HUES48 (cell line): ENCODE results near the gene MOSMO.
A peak's percentile ranks its signal among the peaks of the same experiment; 100 is the strongest.
"Not testable (repeated sequence)": the region's sequence is repeated elsewhere in the genome, so short reads cannot be mapped to it uniquely, and the experiment has no call there.

Experiments used
- H3K27ac ChIP-seq: one replicate; pipeline ENCODE4 v1.7.0; 2013; ENCODE audit warnings: low read depth, low read length, inconsistent platforms
- H3K27me3 ChIP-seq: 2 replicates; pipeline ENCODE4 v1.6.1; 2013; ENCODE audit warnings: mild to moderate bottlenecking, low read length; ENCODE audit not compliant: control insufficient read depth, insufficient read depth
- H3K36me3 ChIP-seq: 2 replicates; pipeline ENCODE4 v1.6.1; 2013; ENCODE audit warnings: low read length; ENCODE audit not compliant: control insufficient read depth, insufficient read depth
- H3K4me1 ChIP-seq: 2 replicates; pipeline ENCODE4 v1.6.1; 2013; ENCODE audit warnings: mild to moderate bottlenecking, low read length; ENCODE audit not compliant: control insufficient read depth, insufficient read depth
- H3K4me3 ChIP-seq: 2 replicates; pipeline ENCODE4 v1.5.1; 2013; ENCODE audit warnings: mild to moderate bottlenecking, low read depth, low read length
- H3K9ac ChIP-seq: 2 replicates; pipeline ENCODE4 v1.6.1; 2013; ENCODE audit warnings: mild to moderate bottlenecking, low read depth, low read length, moderate library complexity
- H3K9me3 ChIP-seq: 2 replicates; pipeline ENCODE4 v1.6.1; 2013; ENCODE audit warnings: low read length; ENCODE audit not compliant: control insufficient read depth, insufficient read depth

MOSMO gene

DNA sequence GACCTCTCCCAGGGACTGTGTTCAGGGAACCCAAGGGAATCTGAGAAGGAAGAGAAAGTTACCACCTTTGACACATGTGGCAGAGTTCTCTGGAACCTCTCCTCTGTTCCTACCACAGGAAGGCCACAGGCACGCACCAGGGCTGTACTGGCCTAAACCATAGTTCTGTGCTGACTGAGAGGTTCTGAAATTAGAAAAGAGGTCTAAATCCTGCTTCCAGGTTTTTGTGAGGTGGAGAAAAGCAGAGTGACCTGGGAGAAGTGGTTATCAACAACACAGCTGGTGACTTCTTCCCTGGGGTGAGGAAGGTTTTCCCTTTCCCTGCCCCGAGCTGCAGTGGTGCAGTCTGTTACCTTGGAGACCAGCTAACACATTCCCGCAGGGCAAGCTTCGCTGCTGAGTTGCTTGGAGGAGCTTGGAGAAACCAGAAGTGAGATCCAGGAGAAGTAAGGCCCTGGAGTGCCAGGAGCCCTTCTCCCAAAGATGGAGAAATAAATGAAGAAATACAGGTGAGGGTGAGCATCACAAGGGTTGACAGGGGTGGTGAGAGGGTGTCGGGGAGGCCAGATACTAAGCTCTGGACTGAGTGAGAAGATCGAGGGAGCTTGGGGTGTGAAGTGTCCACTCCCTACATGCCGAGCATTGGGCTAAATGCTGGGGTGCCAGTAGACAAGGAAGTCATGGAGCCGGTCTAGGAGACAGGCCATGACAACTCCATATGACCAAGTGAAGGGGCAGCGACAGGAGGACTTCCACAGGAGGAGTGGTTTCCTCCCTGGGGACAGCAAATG, 84.4 kb downstream of the MOSMO start, which contains the start of gene VWA3A:
TSS of gene VWA3A (plus strand) at position 399 of the 791 bp plus-strand sequence. CDS start at position 496, 97 bp downstream.
- Histone ChIP-seq H3K9me3 (no peaks in the 10 kb centered on the region), H3K4me3 (no peak within 1 kb of the TSS), H3K27ac (peak within 1 kb of the TSS; percentile 48), H3K36me3 (no peaks in the 10 kb centered on the region), H3K27me3 (no peaks in the 10 kb centered on the region), H3K9ac (0 out of 2 replicates have a peak within 1 kb of the TSS, but pooled peaks have one; percentile 18), H3K4me1 (peaks cover 13% of the 10 kb centered on the region)

DNA sequence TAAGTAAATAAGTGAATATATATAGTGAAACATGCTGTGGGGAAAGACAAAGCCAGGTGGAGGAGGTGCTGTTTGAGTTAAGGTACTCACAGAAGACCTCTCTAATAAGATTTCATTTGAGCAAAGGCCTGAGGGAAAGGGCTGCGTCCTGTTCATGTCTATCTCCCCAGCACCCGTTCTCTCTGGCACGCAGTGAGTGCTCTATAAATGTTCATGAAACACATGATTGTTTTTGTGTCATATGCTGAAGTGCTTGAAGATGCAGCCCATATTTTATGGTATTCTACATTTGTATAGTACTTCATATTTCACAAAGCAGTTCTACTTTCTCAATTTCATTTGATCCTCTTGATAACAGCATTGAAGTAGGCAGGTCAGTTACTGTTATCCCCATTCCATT, 85.4 kb downstream of the MOSMO start:
- no peaks in the 10 kb centered on the region for H3K27me3 ChIP-seq
- H3K27ac ChIP-seq = no peak overlapping the region
- H3K9ac ChIP-seq = no peak overlapping the region
- H3K4me3 ChIP-seq = no peak overlapping the region
- H3K4me1 ChIP-seq = peaks cover 13% of the 10 kb centered on the region
- no peaks in the 10 kb centered on the region for H3K9me3 ChIP-seq
- H3K36me3 ChIP-seq = no peaks in the 10 kb centered on the region

DNA sequence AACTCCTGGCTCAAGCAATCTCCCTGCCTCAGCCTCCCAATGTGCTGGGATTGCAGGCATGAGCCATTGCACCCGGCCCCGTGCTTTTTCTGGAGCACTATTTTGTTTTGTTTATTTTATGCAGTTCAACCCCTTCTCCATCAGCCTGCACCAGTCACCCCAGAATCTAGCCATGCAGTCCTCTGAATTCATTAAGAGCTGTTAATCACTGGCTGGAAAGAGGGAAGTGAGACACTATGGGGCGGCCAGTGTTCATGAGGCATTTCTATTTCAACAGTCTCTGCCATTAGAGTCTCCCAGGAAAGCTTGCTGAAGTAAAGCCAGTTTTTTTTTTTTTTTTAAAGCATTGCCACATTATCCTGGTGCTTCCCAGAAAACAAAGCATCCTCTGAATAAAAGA, 86.1 kb downstream of the MOSMO start:
- H3K9me3 ChIP-seq = no peaks in the 10 kb centered on the region
- no peaks in the 10 kb centered on the region for H3K27me3 ChIP-seq
- no peak overlapping the region for H3K27ac ChIP-seq
- no peak overlapping the region for H3K9ac ChIP-seq
- H3K36me3 ChIP-seq = no peaks in the 10 kb centered on the region
- no peak overlapping the region for H3K4me3 ChIP-seq
- H3K4me1 ChIP-seq = peaks cover 13% of the 10 kb centered on the region

DNA sequence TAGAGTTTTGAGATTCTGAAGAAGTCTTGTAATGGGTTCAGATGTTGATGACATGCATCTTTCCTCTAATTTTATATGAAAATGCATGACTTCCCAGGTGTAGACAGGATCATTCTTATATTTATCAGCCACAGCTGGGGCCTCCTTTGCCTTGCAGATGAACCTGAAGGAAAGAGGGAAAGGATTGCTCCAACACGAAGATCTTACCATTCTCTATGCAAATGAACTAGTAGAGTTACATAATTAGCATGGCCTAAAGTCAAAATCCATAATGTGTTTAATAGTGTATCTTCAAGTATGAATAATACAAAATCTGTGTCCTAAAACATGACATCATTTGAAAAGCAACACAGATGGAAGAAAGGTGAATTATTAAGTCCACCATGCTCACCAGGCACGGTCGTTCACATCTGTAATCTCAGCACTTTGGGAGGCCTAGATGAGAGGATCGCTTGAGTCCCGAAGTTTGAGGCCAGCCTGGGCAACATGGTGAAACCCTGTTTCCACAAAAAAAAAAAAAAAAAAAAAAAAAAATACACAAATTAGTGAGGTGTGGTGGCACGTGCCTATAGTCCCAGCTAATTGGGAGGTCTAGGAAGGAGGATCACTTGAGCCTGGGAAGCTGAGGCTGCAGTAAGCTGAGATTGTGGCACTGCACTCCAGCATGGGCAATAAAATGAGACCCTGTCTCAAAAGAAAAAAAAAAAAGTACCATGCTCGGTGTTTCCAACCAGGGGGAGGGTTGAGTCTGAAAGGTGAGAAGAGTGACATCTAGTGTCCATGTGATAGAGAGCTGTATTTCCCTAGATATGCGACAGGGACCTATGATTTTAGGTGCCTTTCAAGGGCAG, 90.7 kb downstream of the MOSMO start:
- Histone ChIP-seq H3K27ac (no peak overlapping the region), H3K27me3 (no peaks in the 10 kb centered on the region), H3K4me3 (no peak overlapping the region)

DNA sequence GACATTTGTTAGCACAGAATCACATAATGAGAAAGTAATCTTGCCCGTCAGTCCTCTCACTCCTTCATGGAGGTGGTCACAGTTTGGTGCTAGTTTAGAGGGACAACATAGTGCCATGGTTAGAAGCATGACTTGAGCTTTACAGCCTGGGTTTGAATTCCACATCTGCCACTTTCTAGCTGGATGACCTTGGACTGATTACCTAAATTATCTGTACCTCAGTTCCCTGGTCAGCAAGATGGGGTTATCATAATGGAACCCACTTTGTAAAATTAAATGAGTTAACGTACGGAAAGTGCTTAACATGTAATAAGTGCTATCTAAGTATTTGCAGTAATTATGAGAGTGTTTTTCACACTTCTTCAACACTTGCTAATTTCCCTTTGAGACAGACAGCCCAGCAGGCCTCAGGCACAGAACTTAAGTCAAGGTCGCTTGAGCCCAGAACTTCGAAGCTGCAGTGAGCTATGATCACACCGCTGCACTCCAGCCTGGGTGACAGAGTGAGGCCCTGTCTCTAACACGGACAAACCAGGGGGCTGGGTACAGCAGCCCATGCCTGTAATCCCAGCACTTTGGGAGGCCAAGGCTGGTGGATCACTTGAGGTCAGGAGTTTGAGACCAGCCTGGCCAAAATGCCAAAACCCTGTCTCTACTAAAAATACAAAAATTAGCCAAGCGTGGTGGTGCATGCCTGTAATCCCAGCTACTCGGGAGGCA, 91.5 kb downstream of the MOSMO start:
- peaks cover 24% of the 10 kb centered on the region for H3K4me1 ChIP-seq
- H3K27ac ChIP-seq = no peak overlapping the region
- no peaks in the 10 kb centered on the region for H3K36me3 ChIP-seq
- H3K9me3 ChIP-seq = no peaks in the 10 kb centered on the region
- no peaks in the 10 kb centered on the region for H3K27me3 ChIP-seq
- H3K4me3 ChIP-seq = no peak overlapping the region
- no peak overlapping the region for H3K9ac ChIP-seq

More for the DNA sequence above, 90.7 kb downstream of the MOSMO start:
- peaks cover 16% of the 10 kb centered on the region for H3K4me1 ChIP-seq
- H3K36me3 ChIP-seq = no peaks in the 10 kb centered on the region
- no peaks in the 10 kb centered on the region for H3K9me3 ChIP-seq
- no peak overlapping the region for H3K9ac ChIP-seq

GRCh38 chr16:22103441-22103840, 95.5 kb downstream of the MOSMO start:
- Histone ChIP-seq H3K27me3 (no peaks in the 10 kb centered on the region), H3K27ac (peak overlapping the region; percentile 70), H3K4me3 (peak overlapping the region; percentile 12; the same call in 1 of the 2 replicates), H3K9me3 (no peaks in the 10 kb centered on the region), H3K4me1 (peaks cover 28% of the 10 kb centered on the region), H3K9ac (peak overlapping the region; percentile 35; the same call in 1 of the 2 replicates), H3K36me3 (no peaks in the 10 kb centered on the region)

- 0 out of 2 replicates have a peak, but pooled peaks cover 5% of the 10 kb centered on the region for H3K4me1 ChIP-seq
- no peaks in the 10 kb centered on the region for H3K9me3 ChIP-seq
- no peak overlapping the region for H3K9ac ChIP-seq
- H3K27ac ChIP-seq = no peak overlapping the region
- H3K4me3 ChIP-seq = no peak overlapping the region
- no peaks in the 10 kb centered on the region for H3K36me3 ChIP-seq
- H3K27me3 ChIP-seq = no peaks in the 10 kb centered on the region
Observed at GRCh38 chr16:22109258-22109898, 101.5 kb downstream of the MOSMO start.

- not testable (repeated sequence) for H3K27ac ChIP-seq, H3K27me3 ChIP-seq, H3K9me3 ChIP-seq, H3K4me3 ChIP-seq, H3K4me1 ChIP-seq, H3K9ac ChIP-seq, H3K36me3 ChIP-seq
Observed at GRCh38 chr16:22111629-22112028, 103.7 kb downstream of the MOSMO start.

DNA sequence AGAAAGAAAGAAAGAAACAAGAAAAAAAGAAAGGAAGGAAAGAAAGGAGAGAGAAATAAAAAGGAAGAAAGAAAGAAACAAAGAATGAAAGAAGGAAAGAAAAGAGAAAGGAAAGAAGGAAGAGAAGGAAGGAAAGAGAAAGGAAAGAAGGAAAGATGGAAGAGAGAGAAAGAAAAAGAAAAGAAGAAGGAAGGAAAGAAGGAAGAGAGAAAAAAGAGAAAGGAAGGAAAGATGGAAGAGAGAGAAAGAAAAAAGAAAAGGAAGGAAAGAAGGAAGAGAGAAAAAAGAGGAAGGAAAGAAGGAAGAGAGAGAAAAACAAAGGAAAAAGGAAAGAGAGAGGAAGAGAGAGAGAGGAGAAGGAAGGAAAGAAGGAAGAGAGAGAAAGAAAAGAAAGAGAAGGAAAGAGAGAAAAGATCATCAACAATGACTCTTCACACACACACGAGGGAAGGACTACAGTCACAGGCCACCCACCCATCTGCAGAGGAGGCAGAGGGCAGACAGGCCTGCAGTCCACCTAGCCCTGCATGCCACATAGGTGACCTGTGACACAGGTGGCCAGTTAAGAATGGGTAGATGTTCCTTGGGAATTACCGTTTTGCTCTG, 108.3 kb downstream of the MOSMO start:
- H3K4me3 ChIP-seq = no peak overlapping the region
- no peaks in the 10 kb centered on the region for H3K9me3 ChIP-seq
- H3K9ac ChIP-seq = no peak overlapping the region
- H3K27ac ChIP-seq = no peak overlapping the region
- no peaks in the 10 kb centered on the region for H3K4me1 ChIP-seq
- no peaks in the 10 kb centered on the region for H3K27me3 ChIP-seq
- H3K36me3 ChIP-seq = no peaks in the 10 kb centered on the region

GRCh38 chr16:22117609-22118008, 109.7 kb downstream of the MOSMO start:
- Histone ChIP-seq H3K4me1 (no peaks in the 10 kb centered on the region), H3K27ac (no peak overlapping the region), H3K9me3 (no peaks in the 10 kb centered on the region), H3K27me3 (no peaks in the 10 kb centered on the region), H3K9ac (no peak overlapping the region), H3K36me3 (no peaks in the 10 kb centered on the region), H3K4me3 (no peak overlapping the region)
